MM.1S (cell line): ENCODE measurements around the gene ITPR1.

Experiments
- EZH2 ChIP-seq: fragments of 300-600 bp; sonication (generic); optimal IDR thresholded peaks from 2 replicates; pipeline ENCODE3; 2017; ENCODE audit warnings: low read depth, mild to moderate bottlenecking, antibody characterized with exemption, low read length, mixed read lengths
- EZH2phosphoT487 ChIP-seq: fragments of 300-600 bp; sonication (generic); IDR thresholded peaks from 2 replicates; pipeline ENCODE4 v1.6.1; 2018; ENCODE audit warnings: antibody characterized with exemption, low read length
- TF ChIP-seq, protein P1 (sequence below): fragments of 300-600 bp; sonication (generic); IDR thresholded peaks from 2 replicates; pipeline ENCODE4 v1.5.1; 2016; ENCODE audit warnings: antibody characterized with exemption, low read length, mixed read lengths

DNA sequence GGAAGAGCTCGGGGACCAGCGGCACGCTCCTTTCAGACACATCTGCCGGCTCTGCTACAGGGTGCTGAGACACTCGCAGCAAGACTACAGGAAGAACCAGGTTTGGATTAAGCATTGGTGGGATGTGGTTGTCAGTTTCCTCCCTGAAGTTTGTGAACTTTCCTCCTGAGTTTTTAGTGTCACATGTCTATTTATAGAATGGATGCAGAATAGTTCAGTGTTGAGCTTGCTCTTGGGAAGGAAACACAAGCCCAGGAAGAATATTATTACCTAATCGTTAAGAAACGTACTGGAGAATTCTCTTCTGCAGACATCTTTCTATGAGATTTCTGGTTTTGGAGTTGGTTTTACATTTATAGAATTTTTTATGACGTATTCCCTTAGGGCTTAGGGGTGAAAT lies 172.0 kb downstream of the ITPR1 start:
- TF ChIP-seq, protein P1, sequence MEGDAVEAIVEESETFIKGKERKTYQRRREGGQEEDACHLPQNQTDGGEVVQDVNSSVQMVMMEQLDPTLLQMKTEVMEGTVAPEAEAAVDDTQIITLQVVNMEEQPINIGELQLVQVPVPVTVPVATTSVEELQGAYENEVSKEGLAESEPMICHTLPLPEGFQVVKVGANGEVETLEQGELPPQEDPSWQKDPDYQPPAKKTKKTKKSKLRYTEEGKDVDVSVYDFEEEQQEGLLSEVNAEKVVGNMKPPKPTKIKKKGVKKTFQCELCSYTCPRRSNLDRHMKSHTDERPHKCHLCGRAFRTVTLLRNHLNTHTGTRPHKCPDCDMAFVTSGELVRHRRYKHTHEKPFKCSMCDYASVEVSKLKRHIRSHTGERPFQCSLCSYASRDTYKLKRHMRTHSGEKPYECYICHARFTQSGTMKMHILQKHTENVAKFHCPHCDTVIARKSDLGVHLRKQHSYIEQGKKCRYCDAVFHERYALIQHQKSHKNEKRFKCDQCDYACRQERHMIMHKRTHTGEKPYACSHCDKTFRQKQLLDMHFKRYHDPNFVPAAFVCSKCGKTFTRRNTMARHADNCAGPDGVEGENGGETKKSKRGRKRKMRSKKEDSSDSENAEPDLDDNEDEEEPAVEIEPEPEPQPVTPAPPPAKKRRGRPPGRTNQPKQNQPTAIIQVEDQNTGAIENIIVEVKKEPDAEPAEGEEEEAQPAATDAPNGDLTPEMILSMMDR, result no peak
- TF ChIP-seq EZH2 (no peak), EZH2phosphoT487 (no peak)
